Fibroblast of skin of right quadriceps (primary cell): ENCODE measurements around the gene PALD1.

Source experiments
- DNase-seq: peaks from one replicate; pipeline ENCODE4 v3.0.0-alpha.2; 2013

Gene PALD1

GRCh38 chr10:70615784-70616522 is 137.4 kb downstream of the PALD1 start:
- peak; percentile 14 for DNase-seq

- DNase-seq, result no peak
Measured at GRCh38 chr10:70616761-70617160, 138.2 kb downstream of the PALD1 start.
